Measurements from ENCODE around the gene MCF2.

The MCF2 gene

GRCh38 chrX:139642241-139642927 lies 65.6 kb downstream of the MCF2 start:
- no peak for DNase-seq
- no peak for TF ChIP-seq EZH2phosphoT487 (IDR thresholded peaks at IDR 0.05; ENCODE audit: low read length)
- no peak for TF ChIP-seq EZH2 (optimal IDR thresholded peaks at IDR 0.05; ENCODE audit: low read depth, low read length)
- TF ChIP-seq CTCF (IDR thresholded peaks at IDR 0.05; ENCODE audit: low read length): no peak
- Histone ChIP-seq H3K27ac (ENCODE audit: low read length) (no peak overlapping the region), H3K4me1 (ENCODE audit: low read length) (no peaks in the 10 kb centered on the region), H3K9me3 (replicated peaks; ENCODE audit: insufficient read depth, low read length) (no peaks in the 10 kb centered on the region), H4K20me1 (ENCODE audit: insufficient read depth, low read length) (no peaks in the 10 kb centered on the region), H2AFZ (ENCODE audit: low read length) (no peak overlapping the region), H3K9me2 (replicated peaks; ENCODE audit: insufficient read depth, low read length) (no peaks in the 10 kb centered on the region), H3F3A (ENCODE audit: insufficient read depth, low read length) (no peaks in the 10 kb centered on the region), H3K9ac (ENCODE audit: low read length) (no peak overlapping the region), H3K36me3 (replicated peaks; ENCODE audit: insufficient read depth, low read length) (no peaks in the 10 kb centered on the region), H3K4me3 (ENCODE audit: low read length) (no peak overlapping the region), H3K79me2 (ENCODE audit: low read length) (no peaks in the 10 kb centered on the region), H3K4me2 (ENCODE audit: low read depth, low read length) (no peak overlapping the region), H3K27me3 (replicated peaks; ENCODE audit: insufficient read depth, low read length) (no peaks in the 10 kb centered on the region)

- no peaks in the 10 kb centered on the region for H4K20me1 ChIP-seq (ENCODE audit: insufficient read depth, low read length)
- H3K4me2 ChIP-seq (ENCODE audit: low read depth, low read length): no peak overlapping the region
- no peaks in the 10 kb centered on the region for H3K9me2 ChIP-seq (replicated peaks; ENCODE audit: insufficient read depth, low read length)
- H3K27me3 ChIP-seq (replicated peaks; ENCODE audit: insufficient read depth, low read length): no peaks in the 10 kb centered on the region
- H3K9ac ChIP-seq (ENCODE audit: low read length): no peak overlapping the region
- TF ChIP-seq CTCF (IDR thresholded peaks at IDR 0.05; ENCODE audit: low read length) (no peak), EZH2phosphoT487 (IDR thresholded peaks at IDR 0.05; ENCODE audit: low read length) (no peak), EZH2 (optimal IDR thresholded peaks at IDR 0.05; ENCODE audit: low read depth, low read length) (no peak)
- no peaks in the 10 kb centered on the region for H3K4me1 ChIP-seq (ENCODE audit: low read length)
- H3K79me2 ChIP-seq (ENCODE audit: low read length): no peaks in the 10 kb centered on the region
- no peak for DNase-seq
- H3K27ac ChIP-seq (ENCODE audit: low read length): no peak overlapping the region
- H3K36me3 ChIP-seq (replicated peaks; ENCODE audit: insufficient read depth, low read length): no peaks in the 10 kb centered on the region
- H2AFZ ChIP-seq (ENCODE audit: low read length): no peak overlapping the region
- no peaks in the 10 kb centered on the region for H3K9me3 ChIP-seq (replicated peaks; ENCODE audit: insufficient read depth, low read length)
- no peaks in the 10 kb centered on the region for H3F3A ChIP-seq (ENCODE audit: insufficient read depth, low read length)
- H3K4me3 ChIP-seq (ENCODE audit: low read length): no peak overlapping the region
Observed at GRCh38 chrX:139640259-139640658, 67.7 kb downstream of the MCF2 start.

GRCh38 chrX:139639253-139639652 lies 68.7 kb downstream of the MCF2 start:
- H4K20me1 ChIP-seq (ENCODE audit: insufficient read depth, low read length): no peaks in the 10 kb centered on the region
- no peaks in the 10 kb centered on the region for H3K36me3 ChIP-seq (replicated peaks; ENCODE audit: insufficient read depth, low read length)
- no peak overlapping the region for H3K4me2 ChIP-seq (ENCODE audit: low read depth, low read length)
- no peaks in the 10 kb centered on the region for H3K9me3 ChIP-seq (replicated peaks; ENCODE audit: insufficient read depth, low read length)
- TF ChIP-seq CTCF (IDR thresholded peaks at IDR 0.05; ENCODE audit: low read length) (no peak), EZH2phosphoT487 (IDR thresholded peaks at IDR 0.05; ENCODE audit: low read length) (no peak), EZH2 (optimal IDR thresholded peaks at IDR 0.05; ENCODE audit: low read depth, low read length) (no peak)
- no peaks in the 10 kb centered on the region for H3K4me1 ChIP-seq (ENCODE audit: low read length)
- H3K9ac ChIP-seq (ENCODE audit: low read length): no peak overlapping the region
- no peak overlapping the region for H3K27ac ChIP-seq (ENCODE audit: low read length)
- no peaks in the 10 kb centered on the region for H3K79me2 ChIP-seq (ENCODE audit: low read length)
- no peaks in the 10 kb centered on the region for H3F3A ChIP-seq (ENCODE audit: insufficient read depth, low read length)
- no peak for DNase-seq
- no peak overlapping the region for H3K4me3 ChIP-seq (ENCODE audit: low read length)
- no peak overlapping the region for H2AFZ ChIP-seq (ENCODE audit: low read length)
- no peaks in the 10 kb centered on the region for H3K9me2 ChIP-seq (replicated peaks; ENCODE audit: insufficient read depth, low read length)
- H3K27me3 ChIP-seq (replicated peaks; ENCODE audit: insufficient read depth, low read length): no peaks in the 10 kb centered on the region
